Upper lobe of right lung (tissue), 1 donor: ENCODE measurements around the gene CCNI. TPM values are rescaled to one million over a fixed set of nuclear protein-coding genes. Genes with fewer than 3 reads are reported as not detected.
A peak's percentile ranks its signal among the peaks of the same experiment; 100 is the strongest.

Experiments
- ATAC-seq: fragments of 200-7000 bp; cut with Tn5 transposase; one replicate; pipeline ENCODE4 v1.9.1; 2020; ENCODE audit warnings: mild to moderate bottlenecking, moderate library complexity
- DNase-seq: peaks from one replicate; pipeline ENCODE4 v3.0.0-alpha.2; 2020
- H3K27ac ChIP-seq: fragments of 200-600 bp; one replicate; pipeline ENCODE4 v1.8.0; 2022
- H3K27me3 ChIP-seq: fragments of 200-600 bp; one replicate; pipeline ENCODE4 v1.8.0; 2022; ENCODE audit warnings: mild to moderate bottlenecking
- H3K36me3 ChIP-seq: fragments of 200-600 bp; one replicate; pipeline ENCODE4 v1.8.0; 2022
- H3K4me1 ChIP-seq: fragments of 200-600 bp; one replicate; pipeline ENCODE4 v1.8.0; 2022
- H3K4me3 ChIP-seq: fragments of 200-600 bp; one replicate; pipeline ENCODE4 v1.8.0; 2022; ENCODE audit warnings: mild to moderate bottlenecking
- H3K9me3 ChIP-seq: fragments of 200-600 bp; one replicate; pipeline ENCODE4 v1.8.0; 2022
- CTCF ChIP-seq: fragments of 200-600 bp; IDR thresholded peaks from one replicate; pipeline ENCODE4 v1.8.0; 2022; ENCODE audit warnings: antibody characterized with exemption
- intact Hi-C: fragments of 100-400 bp; cut with DNase I; formaldehyde crosslinking; loops from one replicate; pipeline ENCODE4 v1.11.0; 2022
- total RNA-seq: library from RNA; stranded (reverse); fragmentation: NEBNext Ultra II Directional; extraction: Animal tissue kit (Norgen Biotek cat#: 25700); gene quantifications from one replicate; pipeline ENCODE4 v1.2.1, GENCODE V29; 2021
- donor health status: DM: no; HTN: yes; CAD: no; lungs with severe emphysema.

Gene CCNI
- total RNA-seq, 1 donor from 2014 or later: 319 TPM

GRCh38 chr4:77052352-77052751 is 23.4 kb downstream of the CCNI start:
- Histone ChIP-seq H3K4me1 (peaks cover 7% of the 10 kb centered on the region), H3K36me3 (peaks cover 92% of the 10 kb centered on the region), H3K27ac (no peak overlapping the region), H3K9me3 (no peaks in the 10 kb centered on the region), H3K27me3 (no peaks in the 10 kb centered on the region), H3K4me3 (no peak overlapping the region)
- TF ChIP-seq CTCF: peak; percentile 44
- DNase-seq: no peak
- ATAC-seq: peak; percentile 68
- intact Hi-C loops: no loop called here

GRCh38 chr4:77050962-77051361 is 24.8 kb downstream of the CCNI start:
- H3K27me3 ChIP-seq: no peaks in the 10 kb centered on the region
- no peak overlapping the region for H3K27ac ChIP-seq
- peaks cover 3% of the 10 kb centered on the region for H3K4me1 ChIP-seq
- DNase-seq (no peak), ATAC-seq (no peak)
- no peak overlapping the region for H3K4me3 ChIP-seq
- peaks cover 95% of the 10 kb centered on the region for H3K36me3 ChIP-seq
- no peak for TF ChIP-seq CTCF
- intact Hi-C loops: no loop called here
- no peaks in the 10 kb centered on the region for H3K9me3 ChIP-seq

GRCh38 chr4:77047037-77047436 is 28.8 kb downstream of the CCNI start:
- Histone ChIP-seq H3K36me3 (peaks cover 63% of the 10 kb centered on the region), H3K27ac (no peak overlapping the region), H3K9me3 (no peaks in the 10 kb centered on the region), H3K4me3 (no peak overlapping the region), H3K4me1 (peaks cover 9% of the 10 kb centered on the region), H3K27me3 (no peaks in the 10 kb centered on the region)
- DNase-seq (no peak), ATAC-seq (no peak)
- peak; percentile 20 for TF ChIP-seq CTCF
- intact Hi-C loops: no loop called here

GRCh38 chr4:77045490-77045889 is 30.3 kb downstream of the CCNI start:
- no peak for ATAC-seq

GRCh38 chr4:77044461-77045150 is 31.2 kb downstream of the CCNI start:
- intact Hi-C loops: no loop called here
- H3K4me3 ChIP-seq: no peak overlapping the region
- DNase-seq (no peak), ATAC-seq (peak; percentile 47)
- H3K27ac ChIP-seq: no peak overlapping the region
- peaks cover 9% of the 10 kb centered on the region for H3K4me1 ChIP-seq
- peaks cover 39% of the 10 kb centered on the region for H3K36me3 ChIP-seq
- H3K27me3 ChIP-seq: no peaks in the 10 kb centered on the region
- peak; percentile 60 for TF ChIP-seq CTCF
- no peaks in the 10 kb centered on the region for H3K9me3 ChIP-seq

More at GRCh38 chr4:77045490-77045889, 30.3 kb downstream of the CCNI start:
- DNase-seq: no peak
- TF ChIP-seq CTCF: peak; percentile 15
- intact Hi-C loops: no loop called here
- Histone ChIP-seq H3K4me3 (no peak overlapping the region), H3K4me1 (peaks cover 9% of the 10 kb centered on the region), H3K27ac (no peak overlapping the region), H3K36me3 (peaks cover 47% of the 10 kb centered on the region), H3K9me3 (no peaks in the 10 kb centered on the region), H3K27me3 (no peaks in the 10 kb centered on the region)
